ENCODE results near the gene RS1. TPM values are rescaled to one million over a fixed set of nuclear protein-coding genes. Genes with fewer than 3 reads are reported as not detected.
A peak's percentile ranks its signal among the peaks of the same experiment; 100 is the strongest.

RS1 gene
- total RNA-seq, 4 donors from 2014 or later: not detected

DNA sequence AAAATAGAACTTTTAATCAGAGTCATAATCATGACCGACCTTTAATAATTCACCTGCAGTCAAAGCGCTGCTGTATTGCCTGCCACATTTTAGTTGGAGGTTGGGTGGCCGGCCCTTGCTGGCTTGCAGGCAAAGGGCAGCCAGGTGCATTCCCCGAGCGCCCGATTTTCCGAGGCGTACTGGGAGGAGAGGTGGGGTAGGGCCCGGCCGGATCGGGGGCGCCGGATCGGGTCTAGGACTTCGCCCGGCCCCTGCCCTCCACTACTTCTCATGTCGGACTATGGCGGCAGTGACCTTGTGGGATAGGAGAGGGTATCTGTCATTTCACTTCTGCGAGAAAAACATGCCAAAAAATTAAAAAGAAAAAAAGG lies 2.5 kb upstream of the RS1 start:
- no peak for DNase-seq (ENCODE audit: extremely low spot score)
- peaks cover 0 to 3% (median 0%) of the 10 kb centered on the region in 4 donors for H3K27me3 ChIP-seq
- WGBS: 35% methylated on average over 19 of the region's 19 CpGs
- no peaks in the 10 kb centered on the region for H3K9me3 ChIP-seq
- peak overlapping the region; percentile 67 to 71 (median 68) for H3K4me3 ChIP-seq
- peak overlapping the region; percentile 77 to 88 (median 84) for H3K27ac ChIP-seq (replicated peaks in 1 of 4)
- TF ChIP-seq POLR2A (IDR thresholded peaks at IDR 0.05; ENCODE audit: low read depth): no peak
- TF ChIP-seq, protein P1, sequence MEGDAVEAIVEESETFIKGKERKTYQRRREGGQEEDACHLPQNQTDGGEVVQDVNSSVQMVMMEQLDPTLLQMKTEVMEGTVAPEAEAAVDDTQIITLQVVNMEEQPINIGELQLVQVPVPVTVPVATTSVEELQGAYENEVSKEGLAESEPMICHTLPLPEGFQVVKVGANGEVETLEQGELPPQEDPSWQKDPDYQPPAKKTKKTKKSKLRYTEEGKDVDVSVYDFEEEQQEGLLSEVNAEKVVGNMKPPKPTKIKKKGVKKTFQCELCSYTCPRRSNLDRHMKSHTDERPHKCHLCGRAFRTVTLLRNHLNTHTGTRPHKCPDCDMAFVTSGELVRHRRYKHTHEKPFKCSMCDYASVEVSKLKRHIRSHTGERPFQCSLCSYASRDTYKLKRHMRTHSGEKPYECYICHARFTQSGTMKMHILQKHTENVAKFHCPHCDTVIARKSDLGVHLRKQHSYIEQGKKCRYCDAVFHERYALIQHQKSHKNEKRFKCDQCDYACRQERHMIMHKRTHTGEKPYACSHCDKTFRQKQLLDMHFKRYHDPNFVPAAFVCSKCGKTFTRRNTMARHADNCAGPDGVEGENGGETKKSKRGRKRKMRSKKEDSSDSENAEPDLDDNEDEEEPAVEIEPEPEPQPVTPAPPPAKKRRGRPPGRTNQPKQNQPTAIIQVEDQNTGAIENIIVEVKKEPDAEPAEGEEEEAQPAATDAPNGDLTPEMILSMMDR (IDR thresholded peaks at IDR 0.05): no peak
- no peak for TF ChIP-seq EP300 (IDR thresholded peaks at IDR 0.05)
- no peak for TF ChIP-seq POLR2AphosphoS5 (IDR thresholded peaks at IDR 0.05)
- intact Hi-C loops (cut with DNase I): loop anchor here (10.0 kb wide), 1 partner anchor 250 kb away; the partner anchor contains the start of gene CDKL5
- H3K4me1 ChIP-seq: peaks cover 0 to 4% (median 0%) of the 10 kb centered on the region in 4 donors
- no peaks in the 10 kb centered on the region for H3K36me3 ChIP-seq

DNA sequence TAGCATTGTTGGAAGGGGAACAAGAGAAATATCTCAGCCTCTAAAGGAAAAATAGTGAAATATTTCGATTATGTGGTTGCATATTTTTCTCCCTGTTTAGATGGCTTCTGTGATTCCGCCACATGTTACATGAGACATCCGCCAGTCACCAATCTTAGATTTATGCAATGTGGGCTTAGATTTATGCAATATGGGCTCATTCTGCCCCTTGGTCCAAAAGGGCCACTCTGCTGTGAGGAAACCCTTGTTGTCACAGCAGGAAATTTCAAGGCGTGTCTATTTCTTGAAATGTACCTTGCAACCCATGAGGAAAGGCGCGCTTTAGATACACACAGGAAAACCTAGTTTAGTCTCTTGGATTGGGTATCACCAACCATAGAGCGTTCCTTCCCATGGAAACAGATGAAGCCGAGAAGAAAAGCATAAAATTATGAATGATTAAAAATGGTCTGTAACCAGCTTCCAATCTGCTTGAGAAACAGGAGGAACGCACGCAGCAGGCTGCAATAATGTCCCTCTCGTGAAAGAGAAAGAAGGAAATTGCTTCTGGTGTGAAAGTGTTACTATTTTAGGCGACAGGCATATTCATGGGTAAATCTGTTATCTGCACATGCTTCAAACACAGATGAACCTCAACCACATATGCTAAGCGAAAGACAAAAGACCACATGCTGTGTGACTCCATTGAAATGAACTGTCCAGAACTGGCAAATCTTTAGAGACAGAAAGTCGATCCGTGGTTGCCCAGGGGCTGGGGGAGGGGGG lies 3.7 kb downstream of the RS1 start:
- Histone ChIP-seq H3K4me3 (no peak overlapping the region), H3K27me3 (no peaks in the 10 kb centered on the region), H3K9me3 (no peaks in the 10 kb centered on the region), H3K4me1 (no peaks in the 10 kb centered on the region), H3K36me3 (no peaks in the 10 kb centered on the region), H3K27ac (replicated peaks in 1 of 4) (no peak overlapping the region)
- intact Hi-C loops (cut with DNase I): no loop called here
- TF ChIP-seq, protein P1 (IDR thresholded peaks at IDR 0.05): no peak
- no peak for TF ChIP-seq POLR2AphosphoS5 (IDR thresholded peaks at IDR 0.05)
- no peak for TF ChIP-seq POLR2A (IDR thresholded peaks at IDR 0.05; ENCODE audit: low read depth)
- WGBS: 82% methylated on average over 15 of the region's 15 CpGs
- no peak for DNase-seq (ENCODE audit: extremely low spot score)

DNA sequence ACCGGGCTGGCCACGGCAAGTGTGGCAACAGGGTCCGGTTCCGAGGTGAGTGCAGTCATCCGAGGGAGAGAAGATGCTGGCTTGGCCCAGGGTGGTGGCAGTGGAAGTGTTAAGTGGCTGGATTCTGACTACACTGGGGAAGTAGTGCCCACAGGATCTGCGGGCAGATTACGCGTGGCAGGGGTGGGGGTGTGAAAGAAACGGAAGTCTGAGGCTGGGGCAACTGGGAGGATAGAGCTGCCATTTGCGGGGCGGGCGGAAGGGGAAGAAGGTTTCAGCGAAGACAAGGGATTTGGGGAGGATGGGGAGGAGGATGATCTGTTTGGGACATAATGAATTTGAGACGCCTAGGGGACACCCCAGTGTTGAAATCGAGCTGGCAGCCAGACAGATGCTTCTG lies 5.3 kb downstream of the RS1 start:
- TF ChIP-seq POLR2A (IDR thresholded peaks at IDR 0.05; ENCODE audit: low read depth) (no peak), EP300 (IDR thresholded peaks at IDR 0.05) (no peak), POLR2AphosphoS5 (IDR thresholded peaks at IDR 0.05) (no peak)
- TF ChIP-seq, protein P1 (IDR thresholded peaks at IDR 0.05): no peak
- DNase-seq (ENCODE audit: extremely low spot score): no peak
- no peak overlapping the region for H3K27ac ChIP-seq (replicated peaks in 1 of 4)

DNA sequence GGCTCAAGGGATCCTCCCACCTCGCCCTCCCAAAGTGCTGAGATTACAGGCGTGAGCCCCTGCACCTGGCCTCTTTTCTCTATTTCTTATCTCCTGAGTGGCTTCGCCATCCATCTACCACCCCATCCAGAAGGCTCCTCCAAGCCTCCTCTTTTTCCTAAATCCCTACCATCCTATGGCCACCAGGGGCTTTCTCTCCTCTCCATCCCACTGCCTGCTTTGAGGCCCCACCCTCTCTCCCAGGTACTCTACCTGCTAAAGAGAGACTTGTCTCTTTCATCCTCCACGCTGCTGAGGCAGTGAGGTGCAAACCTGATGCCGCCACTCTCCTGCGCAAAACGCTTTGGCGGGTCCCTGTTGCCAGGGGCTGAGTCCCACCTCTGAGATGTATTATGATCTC lies 7.0 kb downstream of the RS1 start:
- Histone ChIP-seq H3K27ac (replicated peaks in 1 of 4) (no peak overlapping the region), H3K36me3 (no peaks in the 10 kb centered on the region), H3K27me3 (no peaks in the 10 kb centered on the region), H3K4me1 (no peaks in the 10 kb centered on the region), H3K9me3 (no peaks in the 10 kb centered on the region), H3K4me3 (no peak overlapping the region)
- no peak for DNase-seq (ENCODE audit: extremely low spot score)
- TF ChIP-seq, protein P1 (IDR thresholded peaks at IDR 0.05): no peak
- TF ChIP-seq EP300 (IDR thresholded peaks at IDR 0.05) (no peak), POLR2AphosphoS5 (IDR thresholded peaks at IDR 0.05) (no peak), POLR2A (IDR thresholded peaks at IDR 0.05; ENCODE audit: low read depth) (no peak)
- 80% methylated on average over 8 of the region's 8 CpGs for WGBS
- intact Hi-C loops (cut with DNase I): no loop called here

More for the DNA sequence above, 5.3 kb downstream of the RS1 start:
- Histone ChIP-seq H3K9me3 (no peaks in the 10 kb centered on the region), H3K4me1 (no peaks in the 10 kb centered on the region), H3K27me3 (no peaks in the 10 kb centered on the region), H3K36me3 (no peaks in the 10 kb centered on the region), H3K4me3 (no peak overlapping the region)
- intact Hi-C loops (cut with DNase I): no loop called here
- 83% methylated on average over 15 of the region's 15 CpGs for WGBS
